ENCODE results near the gene BABAM2.

- TF ChIP-seq EZH2 (IDR thresholded peaks at IDR 0.05; ENCODE audit: insufficient read depth, poor library complexity, severe bottlenecking) (no peak), EZH2phosphoT487 (IDR thresholded peaks at IDR 0.05; ENCODE audit: insufficient read depth, low read depth) (no peak)
Observed at GRCh38 chr2:27889774-27890145, 769 bp upstream of the BABAM2 start.
